Measurements from ENCODE around the gene ARG1.

DNA sequence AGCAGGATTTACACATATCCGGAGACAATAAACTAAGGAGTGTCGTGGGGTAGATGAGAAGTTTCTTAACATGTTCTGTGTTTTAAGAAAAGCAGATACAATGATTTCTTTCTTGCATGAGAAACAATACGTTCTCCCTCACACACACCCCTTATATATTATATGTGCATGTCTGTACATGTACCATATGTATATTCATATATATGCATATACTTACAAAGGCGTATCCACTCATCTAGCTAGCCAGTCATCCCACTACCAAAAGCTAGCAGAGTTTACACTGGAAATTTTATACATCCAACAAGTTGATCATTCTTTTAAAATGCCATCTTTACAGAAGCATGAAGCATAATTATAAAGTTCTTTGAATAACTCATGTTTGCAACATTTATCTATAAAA is 14.9 kb downstream of the ARG1 start:
- TF ChIP-seq EP300 (IDR thresholded peaks at IDR 0.05; ENCODE audit: low read depth) (no peak), POLR2AphosphoS5 (IDR thresholded peaks at IDR 0.05) (no peak), POLR2A (IDR thresholded peaks at IDR 0.05) (no peak)
- TF ChIP-seq, protein P1, sequence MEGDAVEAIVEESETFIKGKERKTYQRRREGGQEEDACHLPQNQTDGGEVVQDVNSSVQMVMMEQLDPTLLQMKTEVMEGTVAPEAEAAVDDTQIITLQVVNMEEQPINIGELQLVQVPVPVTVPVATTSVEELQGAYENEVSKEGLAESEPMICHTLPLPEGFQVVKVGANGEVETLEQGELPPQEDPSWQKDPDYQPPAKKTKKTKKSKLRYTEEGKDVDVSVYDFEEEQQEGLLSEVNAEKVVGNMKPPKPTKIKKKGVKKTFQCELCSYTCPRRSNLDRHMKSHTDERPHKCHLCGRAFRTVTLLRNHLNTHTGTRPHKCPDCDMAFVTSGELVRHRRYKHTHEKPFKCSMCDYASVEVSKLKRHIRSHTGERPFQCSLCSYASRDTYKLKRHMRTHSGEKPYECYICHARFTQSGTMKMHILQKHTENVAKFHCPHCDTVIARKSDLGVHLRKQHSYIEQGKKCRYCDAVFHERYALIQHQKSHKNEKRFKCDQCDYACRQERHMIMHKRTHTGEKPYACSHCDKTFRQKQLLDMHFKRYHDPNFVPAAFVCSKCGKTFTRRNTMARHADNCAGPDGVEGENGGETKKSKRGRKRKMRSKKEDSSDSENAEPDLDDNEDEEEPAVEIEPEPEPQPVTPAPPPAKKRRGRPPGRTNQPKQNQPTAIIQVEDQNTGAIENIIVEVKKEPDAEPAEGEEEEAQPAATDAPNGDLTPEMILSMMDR (IDR thresholded peaks at IDR 0.05), result no peak

All from transverse colon (tissue), 4 donors.